ENCODE measurements around the gene BMPR1A.

Gene BMPR1A

GRCh38 chr10:86813982-86814381, 57.6 kb downstream of the BMPR1A start:
- no peak for DNase-seq

- DNase-seq = no peak
Observed at GRCh38 chr10:86815035-86815617, 58.7 kb downstream of the BMPR1A start.

GRCh38 chr10:86815640-86816039, 59.2 kb downstream of the BMPR1A start:
- DNase-seq = no peak

- no peak for DNase-seq
Observed at GRCh38 chr10:86817246-86817645, 60.8 kb downstream of the BMPR1A start.

GRCh38 chr10:86819567-86819966, 63.1 kb downstream of the BMPR1A start:
- DNase-seq = no peak

GRCh38 chr10:86820509-86820908, 64.1 kb downstream of the BMPR1A start:
- no peak for DNase-seq

- no peak for DNase-seq
Observed at GRCh38 chr10:86821388-86821999, 65.1 kb downstream of the BMPR1A start.

- DNase-seq = no peak
Observed at GRCh38 chr10:86823565-86823964, 67.1 kb downstream of the BMPR1A start.

GRCh38 chr10:86824151-86824550, 67.7 kb downstream of the BMPR1A start:
- peak; percentile 90 for DNase-seq

- no peak for DNase-seq
Observed at GRCh38 chr10:86825366-86825765, 68.9 kb downstream of the BMPR1A start.

GRCh38 chr10:86827639-86828038, 71.2 kb downstream of the BMPR1A start:
- peak; percentile 65 for DNase-seq

GRCh38 chr10:86828145-86828544, 71.7 kb downstream of the BMPR1A start:
- DNase-seq = no peak

- DNase-seq = no peak
Observed at GRCh38 chr10:86829472-86829871, 73.1 kb downstream of the BMPR1A start.

- DNase-seq = no peak
Observed at GRCh38 chr10:86830043-86830591, 73.7 kb downstream of the BMPR1A start.

GRCh38 chr10:86833969-86834368, 77.5 kb downstream of the BMPR1A start:
- no peak for DNase-seq

- no peak for DNase-seq
Observed at GRCh38 chr10:86836044-86836443, 79.6 kb downstream of the BMPR1A start.

GRCh38 chr10:86837663-86838062, 81.2 kb downstream of the BMPR1A start:
- DNase-seq = no peak

GRCh38 chr10:86840498-86840897, 84.1 kb downstream of the BMPR1A start:
- peak; percentile 74 for DNase-seq

GRCh38 chr10:86846088-86846487, 89.7 kb downstream of the BMPR1A start:
- DNase-seq = no peak

- DNase-seq = no peak
Observed at GRCh38 chr10:86848747-86849146, 92.3 kb downstream of the BMPR1A start.

- DNase-seq = no peak
Observed at GRCh38 chr10:86849181-86849894, 92.9 kb downstream of the BMPR1A start.

GRCh38 chr10:86850481-86850880, 94.1 kb downstream of the BMPR1A start:
- DNase-seq = no peak

GRCh38 chr10:86851328-86852207, 95.1 kb downstream of the BMPR1A start:
- DNase-seq = no peak

Data from islet precursor cell (in vitro differentiated cells).